Chondrocyte (in vitro differentiated cells): ENCODE data around the gene UBASH3A. TPM values are rescaled to one million over a fixed set of nuclear protein-coding genes. Genes with fewer than 3 reads are reported as not detected.

Experiments used
- DNase-seq: peaks from one replicate; pipeline ENCODE4 v3.0.0; 2021; ENCODE audit warnings: mixed read lengths, low spot score
- H3K27ac Mint-ChIP-seq: one replicate; pipeline ENCODE4 v1.8.0; 2021; ENCODE audit warnings: mild to moderate bottlenecking, moderate library complexity, mixed read lengths; ENCODE audit not compliant: unreplicated experiment
- H3K27me3 Mint-ChIP-seq: 2 replicates; pipeline ENCODE4 v1.8.0; 2021; ENCODE audit warnings: low read depth, mixed read lengths
- H3K36me3 Mint-ChIP-seq: 2 replicates; pipeline ENCODE4 v1.8.0; 2021; ENCODE audit warnings: low read depth, mixed read lengths
- H3K4me1 Mint-ChIP-seq: 2 replicates; pipeline ENCODE4 v1.8.0; 2021; ENCODE audit warnings: low read depth, mild to moderate bottlenecking, mixed read lengths
- H3K4me3 Mint-ChIP-seq: one replicate; pipeline ENCODE4 v1.8.0; 2021; ENCODE audit warnings: mild to moderate bottlenecking, moderate library complexity, mixed read lengths; ENCODE audit not compliant: unreplicated experiment
- H3K9me3 Mint-ChIP-seq: 2 replicates; pipeline ENCODE4 v1.8.0; 2021; ENCODE audit warnings: low read depth, mixed read lengths
- CTCF ChIP-seq: fragments of 200-600 bp; sonication (generic); IDR thresholded peaks from 2 replicates; pipeline ENCODE4 v1.5.0; 2021; ENCODE audit warnings: antibody characterized with exemption, mild to moderate bottlenecking, moderate library complexity
- total RNA-seq: library from RNA; stranded (reverse); gene quantifications from 3 replicates; pipeline ENCODE4 v1.2.1, GENCODE V29; 2021

UBASH3A gene
- total RNA-seq, 1 donor from 2014 or later: not detected

- Mint-ChIP-seq H3K27ac (no peak overlapping the region), H3K9me3 (no peaks in the 10 kb centered on the region), H3K4me1 (no peaks in the 10 kb centered on the region), H3K4me3 (no peak overlapping the region), H3K36me3 (no peaks in the 10 kb centered on the region), H3K27me3 (peaks cover 4% of the 10 kb centered on the region)
- no peak for TF ChIP-seq CTCF
- no peak for DNase-seq
These were observed 55.4 kb downstream of the UBASH3A start for GRCh38 chr21:42459082-42459460.

- H3K36me3 Mint-ChIP-seq: no peaks in the 10 kb centered on the region
- H3K9me3 Mint-ChIP-seq: no peaks in the 10 kb centered on the region
- no peaks in the 10 kb centered on the region for H3K4me1 Mint-ChIP-seq
- no peak overlapping the region for H3K4me3 Mint-ChIP-seq
- no peak for DNase-seq
- H3K27me3 Mint-ChIP-seq: peaks cover 4% of the 10 kb centered on the region
- TF ChIP-seq CTCF: no peak
- no peak overlapping the region for H3K27ac Mint-ChIP-seq
These were observed 56.0 kb downstream of the UBASH3A start for GRCh38 chr21:42459546-42460215.

GRCh38 chr21:42460391-42461184 lies 56.9 kb downstream of the UBASH3A start:
- peaks cover 4% of the 10 kb centered on the region for H3K27me3 Mint-ChIP-seq
- DNase-seq: no peak
- no peaks in the 10 kb centered on the region for H3K9me3 Mint-ChIP-seq
- no peak for TF ChIP-seq CTCF
- H3K4me3 Mint-ChIP-seq: no peak overlapping the region
- no peaks in the 10 kb centered on the region for H3K36me3 Mint-ChIP-seq
- H3K27ac Mint-ChIP-seq: no peak overlapping the region
- H3K4me1 Mint-ChIP-seq: peaks cover 8% of the 10 kb centered on the region

GRCh38 chr21:42461185-42461520 lies 57.5 kb downstream of the UBASH3A start:
- no peaks in the 10 kb centered on the region for H3K9me3 Mint-ChIP-seq
- H3K36me3 Mint-ChIP-seq: no peaks in the 10 kb centered on the region
- no peak for DNase-seq
- H3K27ac Mint-ChIP-seq: no peak overlapping the region
- peaks cover 11% of the 10 kb centered on the region for H3K4me1 Mint-ChIP-seq
- peaks cover 4% of the 10 kb centered on the region for H3K27me3 Mint-ChIP-seq
- no peak for TF ChIP-seq CTCF
- no peak overlapping the region for H3K4me3 Mint-ChIP-seq

- Mint-ChIP-seq H3K4me3 (no peak overlapping the region), H3K27me3 (peaks cover 4% of the 10 kb centered on the region), H3K27ac (no peak overlapping the region), H3K36me3 (no peaks in the 10 kb centered on the region), H3K4me1 (peaks cover 11% of the 10 kb centered on the region), H3K9me3 (no peaks in the 10 kb centered on the region)
- DNase-seq: no peak
- no peak for TF ChIP-seq CTCF
These were observed 58.5 kb downstream of the UBASH3A start for GRCh38 chr21:42461881-42462877.
